Stimulated activated CD4-positive, alpha-beta T cell treated with anti-CD3 and anti-CD28 coated beads, Interleukin-2, amount 100 ng/mL, for 24 hours (primary cell): ENCODE data around the gene GABARAPL2.
"Not testable (repeated sequence)": the region's sequence is repeated elsewhere in the genome, so short reads cannot be mapped to it uniquely, and the experiment has no call there.

Experiments used
- DNase-seq, 2 donors: peaks; one replicate each; pipeline ENCODE4 v3.0.0-alpha.2; 2020

Gene GABARAPL2, protein sequence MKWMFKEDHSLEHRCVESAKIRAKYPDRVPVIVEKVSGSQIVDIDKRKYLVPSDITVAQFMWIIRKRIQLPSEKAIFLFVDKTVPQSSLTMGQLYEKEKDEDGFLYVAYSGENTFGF

DNA sequence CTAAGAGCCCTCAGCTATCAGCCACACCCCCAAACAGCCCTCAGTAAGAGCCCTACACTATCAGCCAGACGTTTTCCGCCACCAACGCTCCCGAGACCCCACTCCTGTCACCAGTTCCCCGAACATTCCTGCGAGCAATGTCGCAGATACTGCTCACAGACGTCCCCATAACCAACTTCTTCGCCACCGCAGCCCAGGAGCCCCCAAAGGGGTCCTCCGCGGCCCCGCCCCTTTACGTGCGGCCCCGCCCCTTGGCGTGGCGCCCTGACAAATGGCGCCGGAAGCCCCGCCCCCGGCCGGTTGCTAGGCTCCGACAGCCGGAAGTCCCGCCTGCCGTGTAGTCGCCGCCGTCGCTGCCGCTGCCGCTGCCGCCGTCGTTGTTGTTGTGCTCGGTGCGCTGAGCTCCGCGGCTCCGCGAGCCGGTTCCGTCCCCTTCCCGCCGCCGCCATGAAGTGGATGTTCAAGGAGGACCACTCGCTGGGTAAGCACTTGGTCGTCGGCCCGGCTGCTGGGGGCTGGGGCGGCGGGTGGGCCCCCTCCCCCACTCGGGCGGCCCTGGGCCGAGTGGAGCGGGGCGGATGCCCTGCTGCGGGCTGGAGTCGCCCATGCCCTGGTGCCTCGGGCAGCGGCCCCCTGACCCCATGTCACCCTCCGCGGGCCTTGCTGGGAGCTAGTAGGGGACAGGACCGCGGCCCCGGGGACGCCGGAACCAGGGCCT is at the start of gene GABARAPL2:
TSS of gene GABARAPL2 (plus strand) at position 340 of the 718 bp plus-strand sequence. CDS start at position 448, 108 bp downstream.
- DNase-seq: peak; percentile 93

DNA sequence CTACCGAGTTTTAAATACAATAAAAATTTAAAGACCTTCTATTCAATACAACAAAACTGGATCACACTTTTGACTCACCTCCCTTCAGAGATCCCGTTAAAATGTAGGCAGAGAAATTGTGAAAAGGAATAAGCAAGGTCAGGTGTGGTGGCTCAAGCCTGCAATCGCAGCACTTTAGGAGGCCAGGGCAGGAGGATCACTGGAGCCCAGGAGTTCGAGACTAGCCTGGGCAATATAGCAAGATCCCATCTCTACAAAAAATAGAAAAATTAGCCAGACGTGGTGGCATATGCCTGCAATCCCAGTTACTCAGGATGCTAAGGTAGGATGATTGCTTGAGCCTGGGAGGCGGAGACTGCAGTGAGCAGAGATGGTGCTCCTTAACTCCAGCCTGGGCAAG is 47.0 kb upstream of the GABARAPL2 start:
- no peak for DNase-seq

DNA sequence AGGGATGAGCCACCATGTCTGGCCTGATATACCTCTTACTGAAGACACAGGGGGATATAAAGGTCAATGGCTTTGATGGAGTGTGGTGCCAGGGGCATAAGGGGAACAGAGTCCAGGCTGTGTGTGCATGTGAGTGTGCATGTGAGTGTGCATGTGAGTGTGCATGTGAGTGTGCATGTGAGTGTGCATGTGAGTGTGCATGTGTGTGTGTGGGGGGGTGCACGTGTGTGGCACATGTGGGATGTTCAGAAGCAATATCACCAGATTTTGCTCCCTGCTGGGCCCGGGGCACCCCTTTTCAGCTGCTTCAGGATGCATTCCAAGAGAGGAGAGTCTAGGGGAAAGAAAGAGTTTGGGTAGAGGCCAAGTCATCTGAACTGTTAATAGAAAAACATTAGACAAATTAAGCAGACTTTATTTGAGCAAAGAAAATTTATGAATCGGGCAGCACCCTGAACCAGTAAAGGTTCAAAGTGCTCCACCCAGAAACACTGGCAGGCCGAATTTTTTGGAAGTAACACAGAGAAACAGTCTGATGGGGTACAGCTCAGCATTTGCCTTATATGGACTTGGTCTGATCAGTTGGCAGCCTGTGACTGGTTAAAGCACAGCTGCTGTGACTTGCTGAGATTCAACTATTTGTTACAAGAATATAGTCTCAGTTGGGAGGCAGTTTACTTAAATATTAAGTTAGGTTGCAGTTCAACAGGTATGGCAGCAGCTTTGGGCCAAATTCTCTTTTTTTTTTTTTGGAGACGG is 40.0 kb upstream of the GABARAPL2 start:
- DNase-seq: no peak

DNA sequence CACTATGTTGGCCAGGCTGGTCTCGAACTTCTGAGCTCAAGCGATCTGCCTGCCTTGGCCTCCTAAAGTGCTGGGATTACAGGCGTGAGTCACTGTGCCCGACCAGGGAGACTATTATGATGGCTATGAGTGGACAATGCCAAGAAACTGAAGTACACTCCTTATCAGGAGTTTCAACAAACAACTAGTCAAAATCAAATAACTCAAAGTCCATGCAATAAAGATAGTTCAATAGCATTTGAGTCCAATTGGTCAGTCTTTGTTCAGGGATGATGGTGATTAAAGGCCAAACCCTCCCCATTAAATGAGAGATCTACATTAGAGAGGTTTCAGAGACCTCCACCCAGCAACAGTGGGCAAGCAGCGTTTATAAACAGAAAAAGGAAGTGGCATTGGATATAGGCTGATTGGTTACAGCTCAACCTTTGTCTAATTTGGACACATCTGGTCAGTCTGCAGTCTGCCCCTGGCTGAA is 38.3 kb upstream of the GABARAPL2 start:
- no peak for DNase-seq

DNA sequence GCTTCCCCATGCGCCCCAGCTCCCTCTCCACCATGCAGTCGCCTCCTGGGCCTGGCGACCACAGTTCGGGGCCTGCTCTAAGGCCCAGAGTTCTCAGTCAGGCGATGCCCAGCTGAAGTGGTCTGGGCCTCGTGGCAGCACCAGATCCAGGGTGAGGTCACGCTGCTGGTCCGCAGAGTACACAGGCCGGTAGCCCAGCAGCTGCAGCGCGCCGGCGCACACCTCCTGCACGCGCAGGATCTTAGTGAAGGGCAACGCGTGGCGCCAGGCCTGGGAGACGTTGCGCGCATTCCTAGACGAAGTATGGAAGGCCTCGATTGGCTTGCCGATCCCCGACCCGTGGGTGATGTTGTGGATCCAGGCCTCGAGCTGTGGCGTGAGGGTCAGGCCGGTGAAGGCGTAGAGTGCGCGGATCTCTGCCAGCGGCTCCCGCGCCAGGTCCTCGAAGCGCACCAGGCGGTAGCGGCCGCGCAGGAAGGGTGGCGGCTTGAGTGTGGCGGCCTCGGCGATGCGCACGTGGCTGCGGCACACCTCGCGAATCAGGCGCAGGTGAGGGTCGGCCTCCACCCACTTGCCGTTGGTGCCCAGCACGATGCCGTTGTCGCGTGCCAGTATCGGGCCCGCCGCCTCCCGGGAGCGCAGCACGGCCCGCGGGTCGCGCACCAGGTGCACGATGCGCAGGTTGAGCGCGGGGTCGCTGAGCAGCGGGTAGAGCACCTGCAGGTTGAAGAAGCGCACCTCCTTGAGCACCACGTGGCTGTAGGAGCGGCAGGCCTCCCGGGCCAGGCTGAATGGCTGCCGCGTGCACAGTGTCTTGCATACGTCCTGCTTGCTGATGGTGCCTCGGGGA is 36.9 kb upstream of the GABARAPL2 start:
- DNase-seq: no peak

DNA sequence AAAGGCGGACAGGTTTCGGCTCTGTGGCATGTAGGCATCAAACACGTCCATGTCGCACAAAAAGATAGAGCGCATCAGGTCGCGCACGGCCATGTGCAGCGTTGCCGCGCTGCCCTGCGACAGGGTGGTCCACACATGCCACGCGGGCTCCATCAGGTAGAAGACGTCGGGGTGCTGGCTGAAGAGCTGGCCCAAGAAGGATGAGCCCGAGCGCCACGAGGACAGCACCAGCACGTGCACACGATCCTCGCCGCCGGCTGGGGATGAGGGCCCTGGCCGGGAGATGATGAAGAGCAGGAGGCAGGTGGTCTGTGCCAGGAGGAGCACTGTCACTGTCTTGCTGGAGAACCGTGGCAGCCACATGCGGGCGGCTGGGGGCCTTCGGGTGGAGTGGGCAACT is 36.2 kb upstream of the GABARAPL2 start:
- DNase-seq: no peak

DNA sequence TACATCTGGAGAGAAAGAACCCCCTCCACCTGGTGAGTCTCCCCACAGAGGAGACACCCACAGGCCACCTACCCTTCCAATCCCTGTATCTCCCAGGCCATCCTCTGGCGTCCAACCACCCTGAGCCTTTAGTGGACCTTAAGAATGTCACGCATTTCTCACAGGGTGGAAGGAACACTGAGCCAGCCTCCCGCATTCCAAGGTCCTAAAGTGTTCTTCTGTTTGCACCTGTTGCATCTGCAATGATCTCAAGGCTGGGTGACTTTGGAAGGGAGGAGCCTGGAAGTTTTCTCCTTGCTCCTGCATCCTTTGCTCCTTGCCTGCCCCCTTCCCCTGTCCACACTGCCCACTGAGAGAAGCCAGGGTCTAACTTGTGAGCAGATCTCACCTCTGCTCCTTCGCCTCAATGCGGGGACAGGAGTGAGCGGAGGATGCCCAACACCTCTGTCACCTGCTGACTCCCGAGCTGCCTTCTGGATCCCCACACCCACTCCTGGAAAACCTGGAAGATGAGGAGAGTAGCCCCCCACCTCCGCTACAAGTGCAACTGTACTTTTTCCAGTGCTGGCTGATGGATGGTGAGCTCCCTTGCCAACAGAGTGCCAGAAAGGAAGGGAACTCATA is 33.9 kb upstream of the GABARAPL2 start:
- no peak for DNase-seq

DNA sequence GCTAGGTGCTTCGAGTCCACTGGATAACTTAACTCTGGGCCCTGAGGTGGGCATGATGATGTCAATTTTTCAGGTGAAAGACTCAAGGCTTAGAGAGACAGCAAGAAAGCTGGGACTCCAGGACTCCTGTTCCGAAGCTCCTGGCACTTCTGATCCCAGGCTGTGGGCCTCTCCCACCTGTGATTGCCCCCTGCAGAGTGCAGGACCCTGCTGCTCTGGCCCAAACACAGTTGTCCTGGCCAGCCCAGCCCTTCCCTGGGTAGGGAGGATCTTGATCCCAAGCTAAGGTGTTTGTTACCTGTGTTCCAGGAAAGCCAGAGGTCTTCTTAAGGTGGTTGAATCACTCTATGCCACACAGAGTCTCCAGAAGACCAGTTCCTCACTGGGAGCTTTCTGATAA is 33.4 kb upstream of the GABARAPL2 start:
- DNase-seq: no peak

DNA sequence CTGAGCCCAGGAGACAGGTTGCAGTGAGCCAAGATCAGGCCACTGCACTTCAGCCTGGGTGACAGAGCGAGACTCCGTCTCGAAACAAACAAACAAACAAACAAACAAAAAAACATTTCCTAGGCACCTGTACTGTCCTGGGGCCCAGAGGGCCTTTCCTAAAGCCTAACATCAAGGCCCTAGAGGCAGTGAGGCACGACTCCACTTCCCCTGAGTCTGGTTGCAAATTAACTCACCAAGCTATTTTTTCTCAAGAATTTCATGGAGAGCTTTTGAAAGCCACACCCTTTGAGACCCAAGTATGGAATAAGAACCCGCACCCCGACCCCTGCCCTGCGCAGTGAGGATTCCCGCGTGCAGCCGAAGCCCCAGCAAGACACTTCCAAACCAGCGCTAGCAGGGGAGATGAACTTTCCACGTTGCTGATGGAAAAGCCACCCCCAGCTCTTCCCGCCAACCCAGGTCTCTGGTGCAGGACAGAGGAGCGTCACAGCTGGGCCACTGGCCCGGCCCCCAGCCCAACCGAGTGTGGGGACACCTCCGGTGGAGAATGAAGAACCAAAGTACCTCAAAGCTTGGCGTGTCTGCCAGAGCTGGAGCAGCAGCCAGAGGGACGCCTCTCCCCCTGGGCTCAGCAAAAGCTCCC is 31.5 kb upstream of the GABARAPL2 start:
- DNase-seq: no peak

DNA sequence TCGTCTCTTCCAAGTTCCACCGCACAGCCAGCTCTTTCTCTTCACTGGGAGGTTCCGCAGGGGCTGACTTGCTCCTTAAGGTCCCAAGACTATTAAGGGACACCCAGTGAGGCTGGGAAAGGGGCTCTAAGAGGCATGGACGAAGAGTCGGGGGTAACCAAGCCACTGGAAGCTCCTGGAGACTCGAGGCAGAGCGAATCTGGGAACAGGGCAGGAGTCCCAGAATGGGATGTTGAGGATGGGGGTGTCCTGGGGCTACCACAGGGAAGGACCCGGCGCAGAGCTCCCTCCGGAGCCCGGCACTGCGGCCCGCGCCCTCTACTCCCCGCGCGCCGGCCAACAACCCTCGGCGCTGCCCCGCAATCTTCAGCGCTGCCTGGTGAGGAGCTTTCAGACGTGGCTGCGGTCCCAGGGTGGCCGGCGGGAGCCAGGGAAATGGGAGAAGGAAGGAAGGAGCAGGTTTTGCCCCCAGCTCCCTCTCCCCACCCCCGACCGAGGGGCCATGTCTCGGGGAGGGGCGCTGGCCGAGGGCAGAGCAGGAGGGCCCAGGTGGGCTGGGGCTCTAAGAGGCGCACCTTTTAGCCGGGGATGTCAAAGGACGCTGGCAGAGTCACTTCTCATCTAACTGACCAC is 30.9 kb upstream of the GABARAPL2 start:
- DNase-seq: no peak

DNA sequence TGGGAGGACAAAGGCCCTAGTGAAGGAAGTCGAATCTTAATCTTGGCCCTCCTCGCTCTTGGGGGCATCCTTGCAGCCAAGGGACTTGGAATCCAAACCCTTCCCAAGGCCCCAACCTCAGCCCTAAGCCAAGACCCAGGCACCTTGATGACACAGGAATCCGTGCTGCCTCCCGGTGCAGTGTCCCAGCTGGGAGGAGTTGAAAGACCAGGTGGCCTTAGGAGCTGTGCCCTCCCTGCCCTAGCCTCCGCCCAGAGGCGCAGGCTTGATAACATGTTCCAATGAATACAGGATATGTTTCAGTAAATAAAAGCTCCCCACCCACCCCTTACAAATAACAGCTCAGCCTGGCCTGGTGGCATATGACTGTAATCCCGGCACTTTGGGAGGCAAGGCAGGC is 30.3 kb upstream of the GABARAPL2 start, which contains the start of gene CHST5:
TSS of gene CHST5 (minus strand) at position 208 of the 400 bp plus-strand sequence. CDS start 5,724 bp downstream, outside the sequence.
- DNase-seq: no peak

DNA sequence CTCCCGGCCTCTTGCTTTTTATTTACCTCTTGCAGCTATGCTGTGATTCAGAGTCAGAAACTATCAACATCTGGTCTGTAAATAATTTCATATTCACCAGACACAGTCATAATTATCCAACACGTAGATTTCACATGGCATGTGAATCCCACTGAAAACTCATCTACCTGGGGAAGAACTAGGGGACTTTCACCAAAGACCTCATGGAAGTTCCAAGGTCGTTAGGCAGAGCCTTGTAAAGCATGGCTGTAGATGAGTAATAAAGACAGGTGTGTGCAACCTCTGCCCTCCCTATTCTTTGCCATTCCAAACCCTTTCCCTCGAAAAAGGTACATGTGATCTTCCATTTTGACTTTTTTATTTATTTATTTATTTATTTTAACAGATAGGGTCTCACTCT is 28.4 kb upstream of the GABARAPL2 start:
- no peak for DNase-seq

DNA sequence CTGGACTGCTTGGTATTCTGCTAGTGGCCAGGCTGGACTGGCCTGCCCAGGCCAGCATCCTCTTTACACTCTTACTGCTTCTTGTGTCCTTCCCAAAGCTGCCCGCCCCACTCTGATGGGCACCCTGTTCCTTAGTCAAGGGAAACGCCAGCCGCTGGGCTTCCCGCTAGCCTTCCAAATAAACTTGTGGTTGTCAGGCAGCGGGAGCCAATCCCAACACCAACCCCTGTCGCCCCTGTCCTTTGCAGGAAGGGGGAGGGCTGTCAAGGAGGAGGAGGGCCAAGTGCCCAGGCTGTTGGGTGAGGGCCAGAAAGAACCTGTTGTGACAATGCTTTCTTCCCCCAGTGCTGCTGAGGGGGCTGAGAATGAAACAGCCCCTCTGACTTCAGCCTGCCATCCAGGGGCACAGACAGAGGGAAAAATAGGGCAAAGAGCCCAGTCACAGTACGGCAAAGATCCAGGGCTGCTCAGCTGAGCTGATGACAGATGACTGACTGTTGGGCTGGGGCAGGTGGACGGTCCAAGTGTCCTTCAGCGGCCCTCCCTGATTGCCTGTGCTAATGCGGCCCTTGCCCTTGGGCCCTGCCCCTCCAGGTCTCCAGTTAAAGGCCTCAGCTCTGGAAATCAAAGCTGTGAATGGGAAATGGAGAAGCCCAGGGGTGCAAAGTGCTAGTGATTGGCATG is 27.2 kb upstream of the GABARAPL2 start:
- DNase-seq: not testable (repeated sequence)

DNA sequence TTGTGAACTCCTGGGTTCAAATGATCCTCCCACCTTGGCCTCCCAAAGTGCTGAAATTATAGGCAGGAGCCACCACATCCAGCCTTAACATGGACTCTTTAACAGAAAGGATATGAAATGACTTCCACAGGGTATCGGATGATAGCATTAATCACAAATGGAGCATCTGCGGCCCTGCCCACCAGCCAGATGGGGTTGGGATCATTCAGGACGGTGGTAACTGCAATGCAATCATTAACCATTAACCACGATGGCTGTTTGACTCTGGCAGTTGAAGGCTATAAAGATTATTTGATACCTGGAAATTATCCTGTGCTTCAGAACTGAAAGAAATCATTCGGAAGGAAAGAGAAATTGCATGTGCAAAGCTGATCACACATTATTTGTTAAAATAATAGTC is 24.9 kb upstream of the GABARAPL2 start:
- no peak for DNase-seq

DNA sequence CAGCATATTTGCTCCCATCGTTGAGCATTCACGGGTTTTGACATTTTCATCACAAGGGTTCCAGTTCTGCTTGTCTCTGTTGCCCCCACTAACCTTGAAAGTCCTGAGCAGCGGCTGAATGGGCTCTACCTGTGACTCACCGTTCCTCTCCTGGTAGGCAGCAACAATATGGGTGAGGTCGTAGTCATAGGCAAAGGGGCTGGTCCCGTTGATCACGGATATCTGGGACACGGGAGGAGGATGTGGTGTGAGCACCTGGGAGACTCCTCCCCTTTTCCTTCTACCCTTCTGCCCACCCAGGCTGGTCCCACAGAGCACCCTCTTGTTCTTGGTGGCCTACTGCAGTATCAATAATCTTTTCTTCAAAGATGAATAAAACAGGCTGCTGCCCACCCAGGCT is 23.7 kb upstream of the GABARAPL2 start:
- DNase-seq: not testable (repeated sequence)

DNA sequence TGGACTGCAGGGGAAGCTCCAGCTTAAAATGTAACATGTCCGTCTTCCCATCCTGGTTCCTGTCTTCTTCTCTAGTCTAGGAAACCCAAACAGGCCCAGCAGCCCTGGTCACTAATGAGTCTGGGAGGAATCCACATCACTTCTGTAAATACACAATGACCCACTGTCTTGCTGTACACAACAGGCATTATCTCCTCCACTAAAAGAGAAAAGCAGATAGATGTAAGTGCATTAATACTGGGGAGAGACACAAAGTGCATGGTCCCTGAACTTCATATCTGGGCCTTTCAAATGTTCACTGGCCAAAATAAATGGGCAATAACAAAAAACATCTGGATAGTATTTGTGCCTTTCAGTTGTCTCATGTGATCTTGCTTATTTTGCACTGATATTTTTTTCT is 20.3 kb upstream of the GABARAPL2 start:
- DNase-seq: not testable (repeated sequence)

DNA sequence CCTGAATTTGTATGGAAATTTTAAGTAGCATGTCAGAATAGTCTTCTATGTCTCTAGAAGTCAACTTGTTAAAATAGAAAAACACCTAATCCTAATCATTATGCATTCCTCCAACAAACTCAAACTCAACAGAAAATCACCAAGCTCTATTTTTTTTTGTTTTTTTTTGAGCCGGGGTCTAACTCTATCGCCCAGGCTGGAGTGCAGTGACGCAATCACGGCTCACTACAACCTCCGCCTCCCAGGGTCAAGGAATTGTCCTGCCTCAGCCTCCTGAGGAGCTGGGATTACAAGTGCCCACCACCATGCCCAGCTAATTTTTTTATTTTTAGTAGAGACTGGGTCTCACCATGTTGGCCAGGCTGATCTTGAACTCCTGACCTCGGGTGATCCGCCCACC is 19.9 kb upstream of the GABARAPL2 start:
- DNase-seq: no peak

DNA sequence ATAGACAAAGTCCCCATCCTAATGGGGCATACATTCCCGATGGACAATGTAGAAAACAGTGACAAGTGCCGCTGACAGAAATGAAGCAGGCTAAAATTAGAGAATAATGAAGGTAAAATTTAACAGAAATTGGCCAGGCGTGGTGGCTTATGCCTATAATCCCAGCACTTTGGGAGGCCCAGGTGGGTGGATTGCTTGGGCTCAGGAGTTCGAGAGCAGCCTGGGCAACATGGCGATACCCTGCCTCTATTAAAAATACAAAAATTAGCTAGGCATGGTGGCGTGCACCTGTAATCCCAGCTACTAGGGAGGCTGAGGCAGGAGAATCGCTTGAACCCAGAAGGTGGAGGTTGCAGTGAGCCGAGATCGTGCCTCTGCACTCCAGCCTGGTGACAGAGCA is 17.7 kb upstream of the GABARAPL2 start:
- not testable (repeated sequence) for DNase-seq

DNA sequence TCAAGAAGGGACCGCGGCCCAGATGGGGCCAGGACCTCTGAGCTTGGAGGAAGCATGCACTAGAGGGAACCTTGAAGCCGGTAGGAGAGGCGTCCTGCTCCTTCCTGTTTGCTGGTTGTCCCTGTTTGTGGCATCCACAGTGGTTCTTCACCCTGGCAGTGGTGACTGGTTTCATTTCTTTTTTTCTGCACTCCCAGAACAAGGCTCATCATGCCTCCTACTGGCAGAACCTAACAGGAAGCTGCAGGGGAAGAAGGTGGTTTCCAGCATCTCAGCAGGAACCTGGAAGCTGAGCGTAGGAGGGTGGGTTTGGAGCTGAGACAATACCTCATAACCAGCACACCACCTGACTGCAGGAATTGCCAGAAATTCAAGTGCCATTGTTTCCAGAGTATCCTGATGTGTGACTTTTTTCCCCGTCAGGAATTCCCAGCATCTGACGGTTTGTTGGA is 15.9 kb upstream of the GABARAPL2 start:
- DNase-seq: peak in 1 of 2 donors; percentile 20

DNA sequence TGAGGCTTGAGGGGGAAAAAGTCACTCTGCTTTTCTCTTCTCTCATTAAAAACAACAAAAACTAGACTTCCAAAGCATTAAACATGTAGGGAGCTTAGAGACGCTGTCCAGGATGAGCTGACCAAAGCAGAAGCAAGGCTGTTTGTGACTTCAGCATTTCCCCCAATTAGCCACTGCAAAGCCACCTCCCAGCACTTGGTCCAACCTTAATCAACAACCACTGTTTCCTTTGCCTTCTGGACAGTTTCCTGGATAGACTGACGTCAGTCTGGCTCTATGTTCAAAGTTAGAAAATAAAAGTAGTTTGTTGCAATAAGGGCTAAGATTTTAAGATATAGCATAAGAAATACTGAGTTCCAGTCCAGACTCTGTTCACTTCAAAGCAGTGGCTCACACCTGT is 13.2 kb upstream of the GABARAPL2 start:
- no peak for DNase-seq
